Measurements from ENCODE around the gene CCDC148. TPM values are rescaled to one million over a fixed set of nuclear protein-coding genes. Genes with fewer than 3 reads are reported as not detected.

CCDC148 gene
- total RNA-seq, 2 experiments from 2014 or later = 0.16 TPM; not detected in 1

GRCh38 chr2:158493458-158493857 lies 36.9 kb upstream of the CCDC148 start:
- Mint-ChIP-seq H3K9me3 (ENCODE audit: insufficient read depth) (no peaks in the 10 kb centered on the region), H3K27ac (no peak overlapping the region), H3K4me3 (no peak overlapping the region), H3K36me3 (ENCODE audit: low read depth) (no peaks in the 10 kb centered on the region), H3K27me3 (ENCODE audit: low read depth) (no peaks in the 10 kb centered on the region), H3K4me1 (ENCODE audit: low read depth) (no peaks in the 10 kb centered on the region)
- POLR2A ChIA-PET = no interaction called here
- CTCF ChIA-PET = no interaction called here
- no peak for ATAC-seq
- no peak for DNase-seq

- ATAC-seq (no peak), DNase-seq (no peak)
- H3K4me1 Mint-ChIP-seq (ENCODE audit: low read depth) = no peaks in the 10 kb centered on the region
- CTCF ChIA-PET = no interaction called here
- no peaks in the 10 kb centered on the region for H3K36me3 Mint-ChIP-seq (ENCODE audit: low read depth)
- no peak overlapping the region for H3K4me3 Mint-ChIP-seq
- POLR2A ChIA-PET = no interaction called here
- no peak overlapping the region for H3K27ac Mint-ChIP-seq
- no peaks in the 10 kb centered on the region for H3K9me3 Mint-ChIP-seq (ENCODE audit: insufficient read depth)
- H3K27me3 Mint-ChIP-seq (ENCODE audit: low read depth) = no peaks in the 10 kb centered on the region
Observed at GRCh38 chr2:158491072-158491471, 34.5 kb upstream of the CCDC148 start.

DNA sequence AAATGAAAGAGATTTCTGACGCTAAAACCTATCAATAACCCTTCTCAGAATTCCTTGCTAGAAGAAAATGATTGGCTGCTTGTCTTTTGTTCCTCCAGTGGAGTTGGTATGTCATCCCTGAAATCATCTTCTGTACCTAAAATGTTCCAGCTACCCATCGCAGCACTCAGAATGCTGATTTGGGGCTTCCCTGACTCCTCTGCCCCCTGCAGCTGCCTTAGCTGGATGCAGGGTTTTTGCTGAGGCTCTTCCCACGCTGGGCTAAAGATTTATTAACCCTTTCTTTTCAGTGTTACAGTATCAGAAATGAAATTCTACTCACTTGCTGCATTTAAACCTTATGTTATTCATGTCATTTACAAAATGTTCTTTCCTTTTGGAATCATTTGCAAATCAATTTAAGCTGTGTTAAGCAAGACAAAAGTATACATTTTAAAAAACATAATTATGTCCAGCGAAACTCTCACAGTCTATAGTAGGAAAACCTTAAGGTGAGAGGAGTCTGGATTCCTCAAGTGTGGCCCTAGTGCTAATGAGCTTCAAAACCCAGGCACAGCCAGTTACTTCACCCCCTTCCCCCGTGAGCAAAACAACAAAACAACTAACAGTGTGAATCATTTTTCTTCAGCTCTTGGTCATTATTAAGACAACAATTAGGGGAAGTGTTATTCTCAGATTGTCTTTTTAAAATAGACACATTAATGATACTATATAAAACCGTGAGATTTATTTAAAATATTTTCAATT lies 33.0 kb upstream of the CCDC148 start:
- CTCF ChIA-PET = no interaction called here
- POLR2A ChIA-PET = no interaction called here
- Mint-ChIP-seq H3K27ac (no peak overlapping the region), H3K9me3 (ENCODE audit: insufficient read depth) (no peaks in the 10 kb centered on the region), H3K36me3 (ENCODE audit: low read depth) (no peaks in the 10 kb centered on the region), H3K4me3 (no peak overlapping the region), H3K4me1 (ENCODE audit: low read depth) (peaks cover 5% of the 10 kb centered on the region), H3K27me3 (ENCODE audit: low read depth) (no peaks in the 10 kb centered on the region)
- DNase-seq = no peak
- no peak for ATAC-seq

DNA sequence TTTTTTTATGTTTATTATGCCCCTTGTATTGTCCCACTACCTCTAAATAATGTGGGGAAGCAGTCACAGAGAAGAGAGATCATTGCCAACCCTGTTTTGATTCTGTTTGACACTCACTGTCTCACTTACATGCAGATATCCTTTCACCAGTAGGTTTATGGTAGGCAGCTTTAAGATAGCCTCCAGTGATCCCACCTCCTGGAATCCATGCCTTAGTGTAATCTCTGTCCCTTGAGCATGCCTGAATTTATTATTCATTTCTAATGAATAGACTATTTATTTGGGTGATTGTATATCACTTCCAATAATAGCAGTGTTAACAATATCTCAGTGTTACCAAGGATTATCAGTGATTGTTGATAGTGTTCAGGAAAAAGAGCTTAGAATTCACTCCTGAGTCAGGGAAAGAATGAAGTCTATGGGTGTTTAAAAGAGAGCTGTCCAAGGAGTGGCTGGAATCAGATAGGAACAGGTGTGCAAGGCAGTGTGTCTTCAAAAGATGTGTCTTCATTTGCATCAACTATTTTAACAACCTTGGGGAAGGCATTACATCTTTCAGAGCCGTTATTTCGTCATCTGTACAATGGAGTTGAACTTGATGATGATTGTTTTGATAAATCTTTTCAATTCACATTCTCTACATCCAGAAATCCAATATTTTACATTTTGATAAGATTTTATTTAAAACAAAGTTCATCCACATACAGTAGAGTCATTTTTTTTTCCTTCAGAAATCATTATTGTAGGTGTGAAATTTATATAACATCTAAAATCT lies 32.1 kb upstream of the CCDC148 start:
- H3K27me3 Mint-ChIP-seq (ENCODE audit: low read depth) = no peaks in the 10 kb centered on the region
- CTCF ChIA-PET = no interaction called here
- no peak overlapping the region for H3K27ac Mint-ChIP-seq
- no peaks in the 10 kb centered on the region for H3K9me3 Mint-ChIP-seq (ENCODE audit: insufficient read depth)
- DNase-seq (no peak), ATAC-seq (no peak)
- POLR2A ChIA-PET = no interaction called here
- H3K4me3 Mint-ChIP-seq = no peak overlapping the region
- H3K4me1 Mint-ChIP-seq (ENCODE audit: low read depth) = peaks cover 8% of the 10 kb centered on the region
- H3K36me3 Mint-ChIP-seq (ENCODE audit: low read depth) = no peaks in the 10 kb centered on the region

DNA sequence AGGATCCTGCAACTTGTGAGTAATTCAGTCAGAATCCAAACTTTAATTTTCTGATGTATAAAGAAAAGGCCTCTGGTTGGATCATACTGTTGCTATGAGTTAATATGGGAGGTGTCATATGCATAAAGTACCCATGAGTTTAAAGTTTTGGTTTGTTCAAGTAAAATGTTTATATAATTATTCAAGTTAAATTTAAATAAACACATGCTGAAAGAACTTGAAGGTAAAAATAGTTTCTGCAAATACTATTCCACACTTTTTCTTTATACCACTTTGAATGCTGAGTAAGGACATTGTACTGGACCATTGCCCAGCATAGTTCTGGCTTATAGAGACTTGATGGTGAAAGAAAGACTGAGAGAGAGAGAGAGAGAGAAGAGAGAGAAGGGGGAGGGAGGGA lies 30.9 kb upstream of the CCDC148 start:
- Mint-ChIP-seq H3K4me3 (no peak overlapping the region), H3K9me3 (ENCODE audit: insufficient read depth) (no peaks in the 10 kb centered on the region), H3K27me3 (ENCODE audit: low read depth) (no peaks in the 10 kb centered on the region), H3K4me1 (ENCODE audit: low read depth) (peaks cover 8% of the 10 kb centered on the region), H3K36me3 (ENCODE audit: low read depth) (no peaks in the 10 kb centered on the region), H3K27ac (no peak overlapping the region)
- no peak for ATAC-seq
- no peak for DNase-seq
- POLR2A ChIA-PET = no interaction called here
- CTCF ChIA-PET = no interaction called here

- Mint-ChIP-seq H3K27ac (no peak overlapping the region), H3K27me3 (ENCODE audit: low read depth) (no peaks in the 10 kb centered on the region), H3K4me3 (no peak overlapping the region), H3K36me3 (ENCODE audit: low read depth) (no peaks in the 10 kb centered on the region), H3K9me3 (ENCODE audit: insufficient read depth) (no peaks in the 10 kb centered on the region), H3K4me1 (ENCODE audit: low read depth) (peaks cover 8% of the 10 kb centered on the region)
- ChIA-PET CTCF (no interaction called here), POLR2A (no interaction called here)
- no peak for DNase-seq
- no peak for ATAC-seq
Observed at GRCh38 chr2:158486970-158487325, 30.4 kb upstream of the CCDC148 start.

DNA sequence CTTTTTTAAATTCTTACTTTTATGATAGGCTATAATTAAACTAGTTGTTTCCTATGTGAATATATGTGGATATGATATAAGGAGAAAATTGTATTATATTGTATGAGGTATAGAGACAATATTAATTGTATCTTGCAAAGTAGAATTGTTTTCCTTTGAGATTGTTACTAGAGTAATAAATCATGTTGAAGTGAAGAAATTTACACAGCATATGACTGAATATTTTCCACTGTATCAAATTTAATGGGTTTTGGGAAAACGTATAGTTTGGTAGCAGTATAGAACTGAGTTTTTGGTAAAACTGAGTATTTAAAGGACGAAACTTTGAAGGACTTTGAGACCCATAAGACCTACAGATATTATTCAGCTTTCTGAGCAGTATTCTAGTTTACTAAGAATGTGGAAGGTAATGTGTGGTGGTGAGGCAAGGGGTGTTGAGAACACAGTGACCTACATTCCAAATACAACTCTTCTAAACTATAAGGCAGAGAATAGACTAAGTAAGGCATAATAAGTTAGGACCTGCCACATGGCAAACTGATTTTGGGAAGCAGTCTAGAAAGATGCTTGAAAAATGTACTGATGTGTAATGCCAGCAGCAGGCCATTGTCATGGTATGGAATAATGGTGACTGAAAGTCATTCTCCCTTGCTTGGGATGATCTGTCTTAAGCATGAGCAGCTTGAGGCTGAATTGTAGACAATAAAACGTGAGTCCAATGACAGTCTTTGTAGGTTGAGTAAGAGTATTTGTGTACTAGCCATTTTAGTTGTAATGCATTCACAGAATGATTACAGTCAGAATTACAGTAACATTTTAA lies 29.8 kb upstream of the CCDC148 start:
- CTCF ChIA-PET = interaction anchor here (0.8 kb wide), 1 partner anchor 37 kb away, joined by 3 read pairs; no protein-coding TSS in a partner anchor
- Mint-ChIP-seq H3K36me3 (ENCODE audit: low read depth) (no peaks in the 10 kb centered on the region), H3K27ac (no peak overlapping the region), H3K9me3 (ENCODE audit: insufficient read depth) (no peaks in the 10 kb centered on the region), H3K27me3 (ENCODE audit: low read depth) (no peaks in the 10 kb centered on the region), H3K4me1 (ENCODE audit: low read depth) (peaks cover 8% of the 10 kb centered on the region), H3K4me3 (no peak overlapping the region)
- DNase-seq (no peak), ATAC-seq (no peak)
- POLR2A ChIA-PET = no interaction called here

- DNase-seq (no peak), ATAC-seq (no peak)
- no peaks in the 10 kb centered on the region for H3K36me3 Mint-ChIP-seq (ENCODE audit: low read depth)
- POLR2A ChIA-PET = no interaction called here
- CTCF ChIA-PET = no interaction called here
- H3K27ac Mint-ChIP-seq = no peak overlapping the region
- no peaks in the 10 kb centered on the region for H3K27me3 Mint-ChIP-seq (ENCODE audit: low read depth)
- H3K4me3 Mint-ChIP-seq = no peak overlapping the region
- H3K9me3 Mint-ChIP-seq (ENCODE audit: insufficient read depth) = no peaks in the 10 kb centered on the region
- peaks cover 8% of the 10 kb centered on the region for H3K4me1 Mint-ChIP-seq (ENCODE audit: low read depth)
Observed at GRCh38 chr2:158484892-158485556, 28.5 kb upstream of the CCDC148 start.

DNA sequence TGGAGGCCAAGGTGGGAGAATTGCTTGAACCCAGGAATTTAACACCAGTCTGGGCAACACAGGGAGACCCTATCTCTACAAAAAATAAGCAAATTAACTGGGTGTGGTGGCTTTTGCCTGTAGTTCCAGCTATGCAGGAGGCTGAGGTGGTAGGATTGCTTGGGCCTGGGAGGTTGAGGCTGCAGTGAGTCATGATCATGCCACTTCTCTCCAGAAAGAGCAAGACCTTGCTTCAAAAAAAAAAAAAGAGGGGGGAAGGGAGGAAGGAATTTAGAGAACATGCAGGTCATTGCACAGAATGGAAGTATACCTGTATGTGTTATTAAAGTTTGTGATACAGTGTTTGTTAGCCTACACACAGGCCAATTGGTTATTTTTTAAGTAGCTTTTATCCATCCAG lies 26.0 kb upstream of the CCDC148 start:
- Mint-ChIP-seq H3K27me3 (ENCODE audit: low read depth) (no peaks in the 10 kb centered on the region), H3K27ac (no peak overlapping the region), H3K9me3 (ENCODE audit: insufficient read depth) (no peaks in the 10 kb centered on the region), H3K4me3 (no peak overlapping the region), H3K4me1 (ENCODE audit: low read depth) (peaks cover 10% of the 10 kb centered on the region), H3K36me3 (ENCODE audit: low read depth) (no peaks in the 10 kb centered on the region)
- ChIA-PET CTCF (no interaction called here), POLR2A (no interaction called here)
- ATAC-seq (no peak), DNase-seq (no peak)

DNA sequence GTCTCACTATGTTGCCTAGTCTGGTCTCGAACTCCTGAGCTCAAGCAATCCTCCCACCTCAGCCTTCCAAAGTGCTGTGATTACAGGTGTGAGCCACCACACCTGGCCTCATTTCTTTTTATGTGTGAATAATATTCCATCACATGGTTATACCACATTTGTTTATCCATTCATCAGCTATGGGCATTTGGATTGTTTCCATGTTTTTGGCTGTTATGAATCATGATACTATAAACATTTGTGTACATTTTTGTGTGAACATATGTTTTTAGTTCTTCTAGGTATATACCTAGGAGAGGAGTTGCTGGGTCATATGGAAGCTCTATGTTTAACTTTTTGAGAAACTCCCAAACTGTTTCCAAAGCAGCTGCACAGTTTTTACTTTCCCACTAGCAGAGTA lies 24.6 kb upstream of the CCDC148 start:
- ChIA-PET CTCF (interaction anchor here (1.3 to 1.5 kb wide), 2 partner anchors 24 to 264 kb away, joined by 3 read pairs; partner anchors contain the start of genes CCDC148 and PKP4), POLR2A (no interaction called here)
- DNase-seq (no peak), ATAC-seq (no peak)
- H3K27me3 Mint-ChIP-seq (ENCODE audit: low read depth) = no peaks in the 10 kb centered on the region
- no peak overlapping the region for H3K4me3 Mint-ChIP-seq
- no peaks in the 10 kb centered on the region for H3K36me3 Mint-ChIP-seq (ENCODE audit: low read depth)
- H3K4me1 Mint-ChIP-seq (ENCODE audit: low read depth) = peaks cover 18% of the 10 kb centered on the region
- no peaks in the 10 kb centered on the region for H3K9me3 Mint-ChIP-seq (ENCODE audit: insufficient read depth)
- no peak overlapping the region for H3K27ac Mint-ChIP-seq

DNA sequence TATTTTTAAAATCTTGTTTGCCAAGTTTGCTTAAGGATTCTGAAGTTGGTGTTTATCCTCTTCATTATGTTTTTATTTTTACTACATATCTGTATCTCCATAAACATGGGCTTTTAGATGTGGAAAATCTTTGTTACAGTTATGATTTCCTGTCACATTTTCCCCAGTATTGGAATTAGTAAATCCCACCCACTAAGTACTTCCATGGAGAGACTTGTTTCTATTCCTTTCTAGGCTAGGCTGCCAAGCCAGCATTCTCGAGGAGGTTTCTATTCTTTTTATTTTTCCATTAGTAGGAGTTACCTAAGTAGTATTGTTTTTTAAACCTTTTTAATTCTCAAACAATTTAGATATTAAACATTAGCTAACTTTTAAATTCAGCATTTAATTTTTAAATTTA lies 22.3 kb upstream of the CCDC148 start:
- H3K27ac Mint-ChIP-seq = no peak overlapping the region
- H3K36me3 Mint-ChIP-seq (ENCODE audit: low read depth) = no peaks in the 10 kb centered on the region
- CTCF ChIA-PET = no interaction called here
- POLR2A ChIA-PET = no interaction called here
- ATAC-seq = no peak
- no peak for DNase-seq
- H3K4me1 Mint-ChIP-seq (ENCODE audit: low read depth) = peaks cover 15% of the 10 kb centered on the region
- H3K9me3 Mint-ChIP-seq (ENCODE audit: insufficient read depth) = no peaks in the 10 kb centered on the region
- H3K4me3 Mint-ChIP-seq = no peak overlapping the region
- H3K27me3 Mint-ChIP-seq (ENCODE audit: low read depth) = no peaks in the 10 kb centered on the region

- Mint-ChIP-seq H3K36me3 (ENCODE audit: low read depth) (no peaks in the 10 kb centered on the region), H3K27me3 (ENCODE audit: low read depth) (no peaks in the 10 kb centered on the region), H3K4me3 (no peak overlapping the region), H3K9me3 (ENCODE audit: insufficient read depth) (no peaks in the 10 kb centered on the region), H3K27ac (no peak overlapping the region), H3K4me1 (ENCODE audit: low read depth) (peaks cover 15% of the 10 kb centered on the region)
- ChIA-PET POLR2A (interaction anchor here (0.6 kb wide), 1 partner anchor 16 kb away, joined by 5 read pairs; no protein-coding TSS in a partner anchor), CTCF (interaction anchor here (1.2 kb wide), 1 partner anchor 20 kb away, joined by 5 read pairs; no protein-coding TSS in a partner anchor)
- DNase-seq (no peak), ATAC-seq (no peak)
Observed at GRCh38 chr2:158478237-158478636, 21.7 kb upstream of the CCDC148 start.

Data from activated CD8-positive, alpha-beta T cell treated with anti-CD3 and anti-CD28 coated beads, Interleukin-2, amount 10 ng/mL, durations not matched to agents 7 days and 5 days (primary cell).